HFF-Myc (cell line): ENCODE measurements around the gene TRPM2.

ENCODE experiments used
- DNase-seq: peaks from one replicate; pipeline ENCODE4 v3.0.0-alpha.2; 2011; ENCODE audit warnings: low read depth; ENCODE audit errors: extremely low read depth
- H3K4me3 ChIP-seq: replicated peaks from 2 replicates; pipeline ENCODE4 v1.5.1; 2011; ENCODE audit warnings: low read depth, mild to moderate bottlenecking, control low read depth, low read length
- TF ChIP-seq, protein P1 (sequence below): IDR thresholded peaks from 2 replicates; pipeline ENCODE4 v1.5.1; 2012; ENCODE audit warnings: mild to moderate bottlenecking, low read depth, low read length, control low read depth; ENCODE audit errors: missing control alignments

Gene TRPM2

DNA sequence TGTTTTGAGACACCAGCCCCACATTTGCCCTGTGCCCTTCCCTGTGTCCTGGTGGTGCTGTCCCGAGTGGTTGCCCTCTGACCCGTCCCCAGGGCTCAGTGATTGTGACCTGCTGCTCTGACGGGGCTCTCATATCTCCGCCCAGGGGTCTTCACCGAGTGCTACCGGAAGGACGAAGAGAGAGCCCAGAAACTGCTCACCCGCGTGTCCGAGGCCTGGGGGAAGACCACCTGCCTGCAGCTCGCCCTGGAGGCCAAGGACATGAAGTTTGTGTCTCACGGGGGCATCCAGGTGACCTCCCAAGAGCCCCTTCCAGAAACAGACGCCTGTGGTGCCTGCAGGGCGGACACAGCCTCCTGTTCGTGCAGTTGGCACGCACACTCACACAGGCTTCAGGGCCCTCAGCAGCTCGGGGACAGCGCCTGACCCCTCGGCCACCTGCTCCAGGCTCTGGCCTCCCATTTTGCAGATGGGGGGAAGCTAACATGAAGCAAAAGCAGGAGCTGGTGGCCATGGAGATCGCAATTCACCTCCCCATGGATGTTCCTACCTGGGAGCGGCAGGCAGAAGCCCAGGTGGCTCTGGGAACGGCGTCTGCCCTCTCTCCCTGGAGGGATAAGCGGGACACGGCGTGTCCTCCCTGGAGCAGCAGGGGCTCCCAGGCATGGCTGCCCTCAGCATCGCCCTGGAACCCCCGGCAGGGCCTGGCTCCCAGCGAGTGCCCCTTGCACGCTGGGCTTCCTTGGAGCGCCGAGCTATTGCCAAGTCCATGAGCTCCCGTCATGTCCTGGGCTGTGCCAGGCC lies 45.9 kb downstream of the TRPM2 start:
- TF ChIP-seq, protein P1, sequence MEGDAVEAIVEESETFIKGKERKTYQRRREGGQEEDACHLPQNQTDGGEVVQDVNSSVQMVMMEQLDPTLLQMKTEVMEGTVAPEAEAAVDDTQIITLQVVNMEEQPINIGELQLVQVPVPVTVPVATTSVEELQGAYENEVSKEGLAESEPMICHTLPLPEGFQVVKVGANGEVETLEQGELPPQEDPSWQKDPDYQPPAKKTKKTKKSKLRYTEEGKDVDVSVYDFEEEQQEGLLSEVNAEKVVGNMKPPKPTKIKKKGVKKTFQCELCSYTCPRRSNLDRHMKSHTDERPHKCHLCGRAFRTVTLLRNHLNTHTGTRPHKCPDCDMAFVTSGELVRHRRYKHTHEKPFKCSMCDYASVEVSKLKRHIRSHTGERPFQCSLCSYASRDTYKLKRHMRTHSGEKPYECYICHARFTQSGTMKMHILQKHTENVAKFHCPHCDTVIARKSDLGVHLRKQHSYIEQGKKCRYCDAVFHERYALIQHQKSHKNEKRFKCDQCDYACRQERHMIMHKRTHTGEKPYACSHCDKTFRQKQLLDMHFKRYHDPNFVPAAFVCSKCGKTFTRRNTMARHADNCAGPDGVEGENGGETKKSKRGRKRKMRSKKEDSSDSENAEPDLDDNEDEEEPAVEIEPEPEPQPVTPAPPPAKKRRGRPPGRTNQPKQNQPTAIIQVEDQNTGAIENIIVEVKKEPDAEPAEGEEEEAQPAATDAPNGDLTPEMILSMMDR: no peak
- no peak for DNase-seq
- H3K4me3 ChIP-seq: no peak overlapping the region

DNA sequence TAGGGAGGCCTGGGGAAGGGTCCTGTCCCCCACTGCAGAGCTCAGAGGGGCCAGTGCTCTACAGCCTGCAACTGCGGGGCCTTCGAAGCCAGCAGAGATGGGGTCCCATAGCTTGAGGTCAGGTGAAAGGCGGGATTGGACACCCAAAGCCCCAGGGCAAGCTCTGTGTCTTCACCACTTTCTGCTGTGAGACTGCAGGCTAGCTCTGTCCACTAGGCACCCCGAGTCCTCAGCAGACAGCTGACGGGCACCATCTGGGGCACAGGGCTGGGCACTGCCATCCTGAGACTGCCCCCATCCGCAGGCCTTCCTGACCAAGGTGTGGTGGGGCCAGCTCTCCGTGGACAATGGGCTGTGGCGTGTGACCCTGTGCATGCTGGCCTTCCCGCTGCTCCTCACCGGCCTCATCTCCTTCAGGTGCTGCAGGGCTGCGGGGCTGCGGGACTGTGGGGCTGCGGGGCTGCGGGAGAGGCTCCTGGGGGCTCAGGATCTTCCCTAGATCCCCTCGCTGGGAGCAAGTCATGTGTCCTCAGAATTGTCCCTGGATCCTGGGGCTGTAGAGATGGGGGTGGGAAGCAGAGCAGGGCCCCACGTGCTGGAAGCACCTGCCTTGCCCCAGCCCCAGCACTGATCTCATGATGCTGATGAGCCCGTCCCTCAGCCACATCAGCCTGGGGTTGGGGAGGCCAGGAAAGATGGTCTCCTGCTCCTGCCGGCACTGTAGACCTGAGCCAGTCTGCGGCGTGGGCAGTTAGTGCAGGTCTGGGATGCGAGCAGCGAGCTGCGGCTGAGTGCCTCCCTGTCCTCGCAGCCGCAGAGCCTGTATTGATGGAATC lies 46.8 kb downstream of the TRPM2 start:
- no peak overlapping the region for H3K4me3 ChIP-seq
- TF ChIP-seq, protein P1: no peak
- DNase-seq: no peak

DNA sequence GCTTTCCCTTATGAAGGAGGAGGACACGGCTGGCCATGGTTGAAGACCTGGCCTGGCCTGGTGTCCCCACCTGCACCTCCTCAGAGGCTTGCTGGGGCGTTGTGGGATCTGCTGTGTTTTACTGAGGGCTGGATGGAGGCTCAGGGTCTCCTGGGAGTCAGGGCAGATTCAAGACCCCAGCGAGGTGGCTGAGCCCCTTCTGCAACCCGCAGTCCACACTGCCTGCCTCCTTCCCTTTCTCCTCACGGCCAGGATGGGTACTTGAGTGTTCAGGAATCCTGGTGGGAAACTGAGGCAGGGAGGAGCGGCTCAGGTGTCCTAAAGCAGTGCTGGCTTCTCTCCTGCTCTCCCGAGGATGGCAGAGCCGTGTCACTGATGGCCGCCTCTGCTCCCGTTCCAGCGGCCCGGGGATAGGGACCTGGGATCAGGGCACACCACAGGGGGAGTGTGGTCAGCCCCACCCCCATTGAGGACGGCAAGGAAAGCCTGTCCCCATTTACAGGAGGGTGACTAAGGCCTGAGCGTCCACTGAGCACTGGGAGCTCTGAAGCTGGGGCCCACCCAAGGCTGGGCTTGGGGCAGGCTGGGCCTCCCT lies 47.5 kb downstream of the TRPM2 start:
- H3K4me3 ChIP-seq: no peak overlapping the region
- no peak for DNase-seq
- TF ChIP-seq, protein P1: no peak

DNA sequence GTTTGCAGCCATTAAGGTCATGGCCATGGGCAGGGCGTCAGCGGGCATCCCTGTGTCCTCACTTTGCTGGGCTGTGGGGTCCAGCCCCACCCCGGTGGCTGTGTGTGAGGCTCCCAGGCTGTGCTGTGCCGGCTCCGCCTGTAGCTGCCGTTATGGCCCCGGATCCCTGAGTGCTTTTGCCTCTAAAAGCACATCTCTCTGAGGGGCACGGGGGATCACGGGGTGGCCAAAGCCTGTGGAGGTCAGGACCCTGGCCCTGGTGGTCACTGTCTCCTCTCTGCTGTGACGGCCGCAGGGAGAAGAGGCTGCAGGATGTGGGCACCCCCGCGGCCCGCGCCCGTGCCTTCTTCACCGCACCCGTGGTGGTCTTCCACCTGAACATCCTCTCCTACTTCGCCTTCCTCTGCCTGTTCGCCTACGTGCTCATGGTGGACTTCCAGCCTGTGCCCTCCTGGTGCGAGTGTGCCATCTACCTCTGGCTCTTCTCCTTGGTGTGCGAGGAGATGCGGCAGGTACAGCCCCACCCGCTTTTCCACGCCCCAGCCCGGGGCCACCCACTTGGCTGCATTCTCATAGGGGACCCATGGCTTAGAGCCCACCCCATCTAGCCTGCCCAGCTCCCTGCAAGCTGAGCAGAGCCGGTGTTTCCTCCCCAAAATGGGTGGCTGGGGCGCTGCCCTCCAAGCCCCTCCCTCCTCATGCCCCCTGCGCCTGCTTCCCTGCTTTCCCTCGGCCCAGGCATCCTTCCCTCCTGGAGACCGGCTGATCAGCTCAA lies 48.2 kb downstream of the TRPM2 start:
- DNase-seq: no peak
- H3K4me3 ChIP-seq: no peak overlapping the region
- TF ChIP-seq, protein P1: no peak

DNA sequence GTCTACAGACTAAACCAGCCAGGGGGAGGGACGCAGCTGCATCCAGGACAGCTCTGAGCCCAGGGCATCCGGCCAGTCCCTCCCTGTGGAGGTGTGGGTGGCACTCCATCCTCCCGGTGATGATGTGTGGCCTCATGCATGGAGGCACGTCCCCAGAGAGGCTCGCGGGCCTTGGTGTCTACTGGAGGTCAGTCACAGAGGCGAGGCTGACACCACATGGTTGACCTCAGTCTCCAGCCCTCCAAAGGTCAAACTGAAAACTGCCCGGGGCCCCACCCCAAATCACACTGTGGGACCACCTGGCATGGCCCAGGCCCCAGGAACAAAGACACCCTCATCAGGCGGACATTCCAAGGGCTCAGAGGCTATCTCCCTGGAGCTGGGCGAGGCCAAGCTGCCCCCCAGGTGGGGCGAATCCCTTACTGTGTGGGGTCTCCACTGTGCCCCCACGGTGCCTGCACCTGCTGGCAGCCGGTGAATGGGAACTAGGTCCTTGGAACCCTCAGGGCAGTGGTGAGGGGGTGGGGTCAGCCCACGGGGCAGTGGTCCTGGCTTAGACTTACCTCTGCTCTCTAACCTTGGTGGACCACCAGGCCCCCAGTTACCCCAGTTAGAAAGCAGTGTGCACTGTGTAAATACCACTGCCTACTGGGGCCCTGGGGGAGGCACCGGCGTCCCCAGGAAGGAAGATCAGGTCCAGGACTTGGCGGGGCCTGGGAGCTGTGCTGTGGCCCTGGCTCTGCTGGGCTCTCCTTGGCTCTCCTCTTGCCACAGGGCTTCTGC lies 49.1 kb downstream of the TRPM2 start:
- H3K4me3 ChIP-seq: no peak overlapping the region
- TF ChIP-seq, protein P1: no peak
- no peak for DNase-seq
